TTC549 (cell line): ENCODE results near the gene RASGEF1C.
"Not testable (repeated sequence)": the region's sequence is repeated elsewhere in the genome, so short reads cannot be mapped to it uniquely, and the experiment has no call there.

Source experiments
- FAIRE-seq: peaks from 2 replicates; lab custom pipeline; 2012; peaks lifted over from hg19 to GRCh38; lab: Jason Lieb, UNC

The RASGEF1C gene

DNA sequence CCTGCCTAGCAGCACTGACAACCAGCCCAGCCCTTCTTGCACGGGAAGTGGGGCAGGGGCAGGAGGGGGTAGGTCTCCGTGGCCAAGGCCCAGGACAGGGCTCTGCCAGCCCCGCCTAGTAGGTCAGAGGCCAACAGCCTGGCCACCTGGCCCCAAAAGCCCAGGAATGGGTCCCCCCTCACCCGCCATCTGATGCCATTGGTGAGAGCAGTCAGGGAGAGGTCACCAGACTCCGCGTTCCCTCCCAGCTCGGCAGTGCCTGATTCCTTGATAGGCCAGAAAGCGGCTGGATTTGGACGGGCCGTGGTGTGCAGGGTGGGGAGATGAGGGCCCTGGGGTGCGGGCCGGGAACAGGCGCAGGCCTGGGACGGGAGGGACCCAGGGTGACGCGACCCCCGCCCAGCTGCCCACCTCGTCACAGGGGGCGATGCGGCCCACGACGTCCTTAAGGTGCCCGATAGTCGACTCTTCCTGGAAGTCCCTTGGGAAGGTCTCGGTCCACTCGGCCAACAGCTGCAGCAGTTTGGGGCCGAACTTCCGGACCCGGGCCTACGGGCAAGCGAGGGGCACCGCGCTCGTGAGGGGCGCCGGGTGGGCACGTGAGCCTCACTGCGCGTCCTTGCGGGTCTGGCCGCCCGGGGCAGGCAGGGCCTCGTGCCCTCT lies 72.9 kb downstream of the RASGEF1C start:
- FAIRE-seq: no peak

DNA sequence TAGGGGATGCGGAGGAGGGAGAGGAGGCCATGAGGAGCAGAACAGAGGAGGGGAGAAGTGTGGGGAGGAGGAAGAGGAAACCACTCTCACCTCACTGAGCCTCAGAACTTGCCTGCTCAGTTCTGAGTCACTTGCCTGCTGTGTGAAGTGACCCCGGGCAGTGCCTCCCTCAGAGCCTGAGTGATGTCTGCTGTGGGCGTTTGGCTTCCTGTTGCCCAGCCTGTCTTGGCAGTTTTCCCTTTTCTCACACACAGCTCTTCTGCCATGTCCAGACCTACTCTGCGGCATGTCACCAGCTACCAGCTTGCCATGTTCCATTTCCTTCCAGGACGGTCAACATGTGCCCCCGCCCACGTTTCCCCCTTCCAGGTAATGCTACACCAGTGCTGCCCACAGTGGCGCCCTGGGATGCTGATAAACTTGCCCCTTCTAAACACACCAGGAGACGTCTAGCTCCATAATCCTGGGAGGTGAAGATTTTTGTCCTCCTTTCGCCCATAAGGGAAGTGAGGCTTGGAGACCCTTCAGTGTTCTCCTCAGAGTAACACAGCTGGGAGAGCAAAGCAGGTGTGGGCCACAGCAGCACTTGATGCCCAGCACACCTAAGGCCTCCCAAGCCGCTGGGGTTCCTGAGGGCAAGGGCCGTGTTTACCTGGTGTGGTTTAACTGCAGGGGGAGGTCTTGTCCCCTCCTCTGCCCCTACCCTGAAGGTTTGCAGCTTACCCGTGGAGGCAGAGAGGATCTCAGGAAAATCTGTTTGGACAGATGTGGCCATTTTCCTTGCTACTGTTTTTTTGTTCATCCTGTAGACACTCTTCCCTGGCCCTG lies 73.7 kb downstream of the RASGEF1C start:
- no peak for FAIRE-seq

DNA sequence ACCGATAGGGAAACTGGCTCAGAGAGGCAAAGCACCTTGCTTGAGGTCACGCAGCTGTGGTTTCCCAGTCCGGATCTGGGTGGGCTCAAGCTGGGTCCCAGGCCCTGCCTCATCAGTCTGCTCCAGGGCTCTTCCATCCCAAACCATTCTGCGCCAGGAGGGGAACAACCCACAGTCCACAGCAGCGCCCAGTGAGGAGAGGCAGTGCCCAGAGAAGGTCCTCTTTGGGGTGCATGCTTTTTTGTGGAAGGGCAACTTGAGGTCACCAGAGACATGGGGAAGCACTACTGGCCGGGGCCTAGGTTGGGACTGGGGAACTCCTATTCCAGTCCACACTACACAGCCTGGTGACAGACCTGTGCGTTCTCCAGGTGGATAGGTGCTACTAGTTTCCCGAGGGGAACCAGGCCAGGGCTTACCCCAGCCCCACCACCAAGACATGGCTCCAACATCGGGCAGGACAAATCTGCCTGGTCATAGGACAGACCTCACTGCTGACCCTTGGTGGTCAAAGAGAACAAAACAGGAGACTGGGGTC lies 75.0 kb downstream of the RASGEF1C start:
- no peak for FAIRE-seq

DNA sequence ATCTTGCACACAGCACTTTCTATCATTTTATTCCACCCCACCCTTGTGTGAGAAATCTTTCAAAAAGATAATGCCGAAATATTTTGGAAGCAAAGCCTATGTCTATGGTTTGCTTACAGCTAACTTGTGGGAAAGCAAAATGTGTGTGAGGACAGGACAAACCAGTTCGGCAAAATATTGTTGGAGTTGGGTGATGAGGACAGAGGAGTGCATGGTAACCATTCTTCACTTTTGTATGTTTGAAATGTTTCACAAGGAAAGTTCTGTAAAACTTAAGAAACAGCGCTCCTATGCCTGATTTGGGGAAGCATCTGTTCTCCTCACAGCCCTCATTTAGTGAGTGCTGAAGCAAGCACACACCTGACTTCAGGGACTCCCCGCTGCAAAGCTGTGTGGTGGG lies 75.5 kb downstream of the RASGEF1C start:
- no peak for FAIRE-seq

DNA sequence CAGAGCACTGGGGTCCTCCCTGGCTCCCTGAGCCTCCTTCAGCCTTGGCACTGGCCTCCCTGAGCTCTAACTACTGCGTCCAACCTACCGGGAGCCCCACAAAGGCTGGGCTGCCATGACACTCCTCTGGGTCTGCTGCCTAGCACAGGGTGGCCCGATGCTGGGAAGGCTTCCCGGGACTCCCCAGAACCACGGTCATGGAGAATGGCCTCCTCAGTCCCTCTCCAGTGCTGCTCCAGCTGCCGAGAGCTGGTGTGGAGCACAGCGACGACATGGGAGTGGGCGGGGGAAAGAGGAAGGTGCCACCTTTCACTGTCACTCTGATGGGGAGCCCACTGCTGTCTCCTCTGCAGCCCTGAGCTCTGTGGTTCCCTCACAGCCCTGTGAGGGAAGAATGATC lies 76.0 kb downstream of the RASGEF1C start:
- no peak for FAIRE-seq

DNA sequence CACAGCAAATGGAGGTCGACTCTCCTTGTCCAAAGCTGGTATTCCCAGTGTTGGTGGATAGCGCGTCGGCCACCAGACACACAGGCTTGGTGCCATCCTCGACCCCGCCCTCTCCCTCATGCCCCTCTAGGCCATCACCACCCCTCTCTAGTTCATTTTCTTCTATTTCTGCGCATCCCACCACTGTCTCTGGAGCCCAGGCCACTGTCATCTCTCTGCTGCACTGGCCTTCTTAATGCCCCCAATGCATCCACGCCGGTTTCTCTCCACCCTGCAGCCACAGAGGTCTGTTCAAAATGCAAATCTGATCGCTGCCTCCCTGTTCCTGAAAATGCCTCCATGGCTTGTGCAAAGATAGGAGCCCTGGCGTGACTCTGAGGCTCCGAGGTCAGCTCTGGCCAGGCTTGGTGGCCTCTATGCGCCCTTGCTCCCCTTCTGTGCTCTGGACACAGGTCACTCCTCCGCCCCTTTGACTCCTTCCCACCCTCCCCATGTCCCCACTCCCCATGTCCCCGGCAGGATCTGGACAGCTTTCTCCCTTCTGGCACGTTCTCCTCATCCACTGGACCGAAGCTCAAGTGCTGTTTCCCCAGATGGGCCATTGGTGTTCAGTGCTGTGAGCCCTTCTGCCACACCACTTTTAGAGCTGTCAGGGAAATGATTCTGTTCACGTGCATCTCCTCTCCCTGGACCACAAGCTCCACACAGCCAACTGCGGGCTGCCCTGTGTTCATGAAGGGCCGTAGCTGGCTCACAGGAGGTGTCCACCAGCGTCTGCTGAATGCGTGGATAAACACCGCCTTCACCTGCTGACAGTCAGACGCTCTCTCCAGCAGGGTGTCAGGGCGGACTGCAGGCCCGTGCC lies 77.9 kb downstream of the RASGEF1C start:
- no peak for FAIRE-seq

DNA sequence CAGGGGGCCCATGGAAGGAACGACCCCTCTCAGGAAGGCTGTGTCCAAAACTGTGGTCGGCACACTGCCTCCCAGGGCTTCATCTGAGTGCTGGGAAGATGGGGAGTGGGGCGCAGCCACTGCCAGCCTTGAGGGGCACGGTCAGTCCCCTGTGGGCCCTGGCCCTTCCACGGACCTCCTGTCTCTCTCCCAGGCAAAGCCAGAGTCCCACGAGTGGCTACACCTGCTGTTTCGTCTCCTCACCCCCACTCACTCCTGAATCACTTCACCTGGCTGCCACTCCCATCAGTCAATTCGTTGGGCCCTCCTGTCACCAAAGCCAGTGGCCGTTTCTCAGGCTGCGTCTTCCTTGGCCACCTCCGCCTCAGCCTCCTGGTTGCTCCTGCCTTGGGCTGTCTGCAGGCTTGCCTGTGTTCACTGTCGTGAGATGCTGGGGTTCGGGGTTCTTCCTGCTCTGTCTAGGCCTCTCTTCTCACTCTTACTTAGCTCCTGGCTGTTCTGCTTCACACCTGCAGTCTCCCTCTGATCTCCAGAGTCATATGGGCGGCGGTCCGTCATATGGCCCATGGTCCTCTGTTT lies 78.6 kb downstream of the RASGEF1C start:
- FAIRE-seq: no peak

DNA sequence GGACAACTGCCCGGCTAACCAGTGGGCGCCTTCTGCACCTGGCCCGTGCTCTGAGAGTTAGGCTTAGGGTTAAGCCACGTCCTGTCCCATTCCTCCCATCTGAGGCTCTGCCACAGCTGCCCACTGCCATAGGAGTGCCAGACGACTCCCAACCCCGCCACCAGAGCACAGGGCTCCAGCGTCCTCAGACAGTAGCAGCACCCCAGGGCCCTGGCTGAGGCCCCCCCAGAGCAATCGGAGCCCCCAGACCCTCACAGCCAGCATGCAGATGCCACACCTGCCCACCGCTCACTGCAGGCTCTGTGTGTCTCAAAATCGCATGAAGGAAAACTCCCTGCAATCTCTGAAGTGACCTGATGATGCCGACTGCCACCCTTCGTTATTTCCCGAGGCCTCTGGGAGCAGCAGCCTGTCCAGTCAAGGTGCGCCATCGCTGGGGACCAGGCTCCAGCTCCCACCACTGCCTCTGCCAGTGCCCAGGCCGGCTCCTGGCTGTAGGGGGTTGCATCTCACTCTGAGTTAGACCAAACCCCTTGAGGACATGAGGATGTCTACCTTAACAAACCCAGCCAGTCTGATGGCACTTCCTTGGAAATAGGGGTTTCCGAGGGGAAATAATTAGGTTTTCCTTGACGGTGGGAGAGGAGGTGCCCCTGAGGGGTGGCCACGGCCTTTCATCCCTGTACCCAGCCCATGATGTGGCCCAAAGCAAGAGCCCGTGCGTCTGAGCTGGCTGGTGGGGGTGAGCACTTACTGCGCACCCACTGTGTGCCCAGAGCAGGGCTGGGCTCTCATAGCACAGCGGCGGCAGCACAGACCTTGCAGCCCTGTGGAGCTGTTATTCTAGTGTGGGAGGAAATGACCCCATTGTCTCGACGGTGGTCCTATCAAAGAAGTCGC lies 79.5 kb downstream of the RASGEF1C start:
- FAIRE-seq: no peak

DNA sequence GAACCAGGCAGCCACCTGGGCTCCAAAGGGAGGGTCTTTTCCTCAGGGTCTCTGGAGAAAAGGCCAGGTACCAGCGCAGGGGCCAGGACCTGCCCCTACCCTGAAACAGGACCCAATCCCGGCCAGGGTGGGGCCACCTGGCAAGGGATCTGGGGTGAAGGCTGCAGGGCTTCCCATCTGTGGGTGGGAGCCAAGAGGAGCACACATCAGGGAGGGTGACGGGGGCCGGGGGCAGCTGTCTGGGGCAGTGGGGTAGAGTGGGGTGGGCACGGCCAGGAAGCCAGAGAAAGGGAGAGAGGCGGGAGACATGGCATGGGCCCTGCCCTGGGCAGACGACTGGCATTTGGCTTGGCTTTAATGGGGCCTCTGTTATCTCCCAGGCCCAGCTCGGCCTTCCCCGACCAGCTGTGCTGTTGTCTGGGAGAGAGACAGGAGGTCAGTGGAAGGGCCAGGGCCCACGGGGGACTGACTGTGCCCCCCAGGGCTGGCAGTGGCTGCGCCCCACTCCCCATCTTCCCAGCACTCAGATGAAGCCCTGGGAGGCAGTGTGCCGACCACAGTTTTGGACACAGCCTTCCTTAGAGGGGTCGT lies 80.2 kb downstream of the RASGEF1C start:
- FAIRE-seq: no peak

DNA sequence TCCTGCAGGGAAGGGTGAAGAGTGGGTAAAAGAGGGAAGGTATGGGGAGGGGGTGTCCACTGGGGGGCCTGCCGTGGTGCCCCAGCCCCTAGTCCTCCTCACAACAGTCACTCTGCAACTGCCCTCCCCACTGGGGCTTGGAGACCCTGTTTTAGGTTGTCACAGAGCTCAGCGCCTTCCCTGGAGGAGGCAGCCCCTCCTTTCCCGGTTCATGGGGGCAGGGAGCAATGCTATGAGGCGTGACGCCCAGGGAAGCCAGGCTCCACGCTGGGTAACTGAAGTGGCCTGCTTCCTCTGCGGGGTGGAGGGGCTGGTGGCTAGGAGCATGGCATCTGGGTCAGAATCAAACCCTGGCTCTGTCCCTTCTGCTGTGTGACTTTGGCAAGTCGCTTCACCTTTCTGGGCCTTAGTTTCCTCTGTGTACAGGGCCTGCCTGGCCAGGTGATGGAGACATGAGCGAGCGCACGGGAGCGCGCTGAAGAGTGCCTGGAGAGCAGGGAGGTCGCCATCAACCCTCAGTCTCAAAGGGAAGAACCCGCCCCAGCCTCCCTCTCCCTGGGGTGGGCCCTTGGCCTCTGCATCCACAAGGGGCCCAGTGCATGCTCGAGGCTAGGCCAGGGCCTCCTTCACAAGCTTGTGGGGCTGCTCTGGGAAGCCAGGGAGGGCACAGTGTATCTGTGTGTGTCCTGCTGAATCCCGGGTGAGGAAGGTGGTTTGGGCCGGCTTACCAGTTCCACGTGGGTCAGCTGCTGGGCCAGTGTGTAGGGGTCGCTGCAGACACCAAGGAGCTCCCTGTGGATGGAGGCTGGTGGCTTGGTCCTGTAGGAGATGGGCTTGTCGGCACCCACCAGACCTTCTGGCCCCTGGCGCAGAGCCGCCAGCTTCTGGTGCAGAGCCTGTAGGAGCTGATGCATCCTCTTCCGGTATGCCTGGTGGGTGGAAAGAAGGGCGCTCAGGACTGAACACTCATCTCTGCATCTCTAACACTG lies 81.0 kb downstream of the RASGEF1C start:
- no peak for FAIRE-seq

DNA sequence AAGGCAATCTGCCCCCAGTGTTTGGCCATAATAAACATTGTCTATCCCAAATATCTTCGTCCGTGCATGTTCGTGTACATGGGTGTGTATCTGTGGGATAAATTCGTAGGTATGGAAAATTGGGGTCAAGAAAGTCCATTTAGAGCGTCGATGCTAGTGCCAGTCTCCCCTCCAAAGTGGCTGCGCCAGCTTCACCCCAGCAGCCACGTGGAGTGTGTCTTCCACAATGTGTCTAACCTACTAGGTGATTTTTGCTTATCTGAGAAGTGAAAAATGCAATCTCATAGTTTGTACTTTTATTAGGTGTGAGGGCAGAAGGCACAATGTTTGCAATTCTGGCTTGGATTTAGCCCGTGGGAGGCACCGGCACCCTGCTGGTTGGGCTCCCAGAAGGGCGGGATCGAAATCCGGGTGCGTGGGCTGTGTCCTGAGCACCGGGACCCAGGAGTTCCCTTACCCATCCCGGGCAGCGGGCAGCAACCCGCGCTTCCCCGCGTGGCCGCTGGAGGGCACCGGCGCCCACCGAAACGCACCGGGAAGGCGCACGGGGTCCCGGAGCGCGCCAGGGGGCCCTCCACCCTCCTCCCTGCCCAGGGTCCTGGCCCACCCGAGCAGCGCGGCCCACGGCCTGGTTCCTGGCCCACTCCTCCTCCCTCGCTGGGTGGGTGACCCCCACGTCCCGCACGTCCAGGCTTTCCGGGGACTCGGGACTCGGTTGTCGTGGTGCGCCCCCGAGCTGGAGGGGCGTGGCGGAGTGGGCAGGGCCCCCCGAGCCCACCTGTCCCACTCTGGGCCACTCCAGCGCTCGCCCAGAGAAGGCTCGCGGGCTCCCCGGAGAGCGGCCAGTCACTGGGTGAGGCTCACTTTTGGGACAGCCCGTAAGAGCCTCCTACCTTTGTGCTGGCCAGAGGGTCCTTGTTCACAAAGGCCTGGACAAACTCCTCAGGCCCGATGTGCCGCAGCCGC lies 82.0 kb downstream of the RASGEF1C start:
- no peak for FAIRE-seq

DNA sequence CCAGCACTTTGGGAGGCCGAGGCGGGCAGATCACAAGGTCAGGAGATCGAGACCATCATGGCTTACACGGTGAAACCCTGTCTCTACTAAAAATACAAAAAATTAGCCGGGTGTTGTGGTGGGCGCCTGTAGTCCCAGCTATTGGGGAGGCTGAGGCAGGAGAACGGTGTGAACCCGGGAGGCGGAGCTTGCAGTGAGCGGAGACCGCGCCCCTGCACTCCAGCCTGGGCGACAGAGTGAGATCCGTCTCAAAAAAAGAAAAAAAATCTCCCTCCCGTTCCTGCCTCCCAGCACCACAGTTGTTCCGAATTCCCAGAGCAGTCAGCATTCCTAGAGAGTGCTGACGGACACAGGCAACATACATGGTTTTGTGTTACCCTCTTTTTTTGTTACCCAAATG lies 82.9 kb downstream of the RASGEF1C start:
- FAIRE-seq: not testable (repeated sequence)

DNA sequence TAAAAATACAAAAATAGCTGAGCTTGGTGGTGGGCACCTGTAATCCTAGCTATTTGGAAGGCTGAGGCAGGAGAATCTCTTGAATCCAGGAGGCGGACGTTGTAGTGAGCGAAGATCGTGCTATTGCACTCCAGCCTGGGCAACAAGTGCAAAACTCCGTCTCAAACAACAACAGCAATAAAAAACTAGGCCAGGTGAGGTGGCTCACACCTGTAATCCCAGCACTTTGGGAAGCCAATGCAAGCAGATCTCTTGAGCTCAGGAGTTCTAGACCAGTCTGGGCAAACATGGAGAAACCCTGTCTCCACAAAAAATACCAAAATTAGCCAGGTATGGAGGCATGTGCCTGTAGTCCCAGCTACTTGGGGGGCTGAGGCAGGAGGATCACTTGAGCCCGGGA lies 84.3 kb downstream of the RASGEF1C start:
- FAIRE-seq: not testable (repeated sequence)

DNA sequence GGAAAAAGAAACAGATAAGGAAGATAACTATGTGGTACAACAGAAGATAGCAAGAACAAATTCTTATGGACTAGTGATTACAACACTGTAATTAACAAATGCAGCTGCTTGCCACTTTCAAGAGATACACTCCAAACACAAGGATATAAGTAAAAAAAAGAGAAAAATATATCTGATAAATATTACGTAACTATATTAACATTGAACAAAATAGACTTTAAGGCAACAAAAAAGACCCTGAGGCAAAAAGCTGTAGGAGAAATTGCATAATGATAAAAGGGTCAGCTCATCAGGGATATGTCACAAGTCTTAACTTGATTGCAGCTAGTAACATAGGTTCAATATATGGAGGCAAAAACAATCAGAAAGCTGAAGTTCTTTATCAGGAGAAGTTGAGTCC lies 86.1 kb downstream of the RASGEF1C start:
- no peak for FAIRE-seq

DNA sequence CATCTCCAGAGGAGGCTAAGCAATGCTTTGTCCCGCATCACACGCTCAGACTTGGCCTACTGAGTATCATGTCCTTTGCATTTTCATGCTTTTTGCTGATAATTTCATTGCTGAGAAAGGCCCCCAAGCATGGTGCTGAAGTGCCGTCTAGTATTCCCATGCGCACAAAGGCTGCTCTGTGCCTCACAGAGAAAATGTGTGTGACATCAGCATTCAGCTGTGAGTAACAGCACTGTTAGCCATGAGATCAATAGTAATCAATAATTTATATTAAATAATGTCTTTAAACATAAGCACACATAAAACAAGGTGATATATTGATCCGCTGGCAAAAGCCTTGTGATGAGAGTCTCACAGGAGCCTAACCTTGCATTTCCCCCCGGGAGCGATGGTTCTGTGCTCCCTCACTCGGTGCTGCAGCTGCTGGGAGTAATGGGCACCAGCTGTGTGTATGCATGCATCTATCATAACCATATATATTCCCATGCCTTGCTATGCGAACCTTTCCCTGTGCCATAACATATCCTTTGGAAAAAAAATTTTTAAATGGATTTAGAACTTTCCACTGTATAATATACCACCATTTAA lies 87.1 kb downstream of the RASGEF1C start:
- FAIRE-seq: no peak

DNA sequence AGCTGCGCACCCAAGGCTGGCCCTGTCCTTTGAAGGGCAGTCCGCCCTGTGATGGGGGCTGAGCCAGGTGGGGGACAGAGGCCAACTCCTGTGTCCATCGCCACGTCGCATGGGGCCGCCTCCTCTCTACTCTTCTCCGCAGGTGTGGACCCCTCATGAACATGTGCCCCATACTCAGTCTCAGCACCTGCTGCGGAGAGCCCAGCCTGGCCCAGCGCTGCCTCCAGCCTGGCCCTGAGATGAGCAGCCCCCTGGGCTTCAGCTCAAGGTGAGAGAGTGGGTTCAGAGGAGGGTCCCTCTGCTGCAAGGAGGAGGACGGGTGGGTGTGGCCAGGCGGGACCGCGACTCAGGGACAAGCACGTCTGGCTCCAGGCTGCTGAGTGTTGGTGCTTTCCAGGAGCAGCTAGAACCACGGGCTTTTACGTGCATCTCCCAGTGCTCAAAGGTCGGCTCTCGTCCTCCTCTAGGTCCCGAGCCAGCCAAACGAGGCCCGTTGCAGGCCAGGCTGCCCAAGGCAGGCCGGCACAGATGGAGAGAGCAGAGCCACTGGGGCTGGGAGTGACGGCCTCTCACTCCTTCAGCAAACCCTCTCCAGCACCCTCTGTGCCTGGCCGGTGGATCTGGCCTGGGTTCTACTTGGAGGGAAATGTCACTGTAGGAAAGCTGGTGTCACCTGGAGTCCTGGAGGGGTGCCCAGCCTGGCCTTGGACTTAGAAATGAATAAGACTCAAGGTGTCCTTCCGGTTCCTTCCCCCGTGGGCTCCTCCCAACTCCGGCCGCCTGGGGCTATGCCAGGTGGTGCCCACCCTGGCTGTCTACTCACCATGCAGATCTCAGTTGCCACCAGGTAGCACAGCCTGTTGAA lies 88.5 kb downstream of the RASGEF1C start:
- no peak for FAIRE-seq

DNA sequence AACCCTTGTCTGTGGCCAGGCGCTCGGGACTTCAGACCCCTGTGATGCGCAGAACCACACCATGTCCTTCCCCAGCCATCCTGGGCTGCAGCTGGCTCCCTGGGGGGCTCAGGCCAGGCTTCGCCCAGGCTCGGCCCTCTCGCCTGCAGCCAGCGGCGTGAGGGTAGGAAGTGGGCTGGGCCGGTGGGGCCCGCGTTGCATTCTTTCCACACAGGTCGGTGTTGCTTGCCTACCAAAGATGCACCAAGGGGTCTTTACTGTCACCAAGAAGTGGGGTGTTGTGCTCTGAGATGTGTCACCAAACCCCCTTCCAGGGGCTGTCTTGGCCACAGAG lies 89.1 kb downstream of the RASGEF1C start:
- FAIRE-seq: no peak
